Subcutaneous abdominal adipose tissue (tissue), 5 donors: ENCODE results near the gene COPE.
"Not testable (repeated sequence)": the region's sequence is repeated elsewhere in the genome, so short reads cannot be mapped to it uniquely, and the experiment has no call there.

Experiments
- H3K27ac ChIP-seq: one replicate; pipeline ENCODE4 v1.7.0; 2013; ENCODE audit warnings: low read depth, mild to moderate bottlenecking, inconsistent platforms, low read length, moderate library complexity
- H3K27me3 ChIP-seq, 5 donors: one replicate each; pipeline ENCODE4 v1.7.0; 2013; ENCODE audit warnings: low read length in 5 of 5, inconsistent platforms in 1 of 5; ENCODE audit not compliant: control insufficient read depth in 5 of 5, insufficient read depth in 4 of 5
- H3K36me3 ChIP-seq, 5 donors: one replicate each; pipeline ENCODE4 v1.7.0; 2013; ENCODE audit warnings: low read length in 5 of 5; ENCODE audit not compliant: control insufficient read depth in 5 of 5, insufficient read depth in 5 of 5
- H3K4me1 ChIP-seq, 5 donors: one replicate each; pipeline ENCODE4 v1.7.0; 2013; ENCODE audit warnings: low read length in 5 of 5, mild to moderate bottlenecking in 3 of 5, moderate library complexity in 1 of 5; ENCODE audit not compliant: control insufficient read depth in 5 of 5, insufficient read depth in 5 of 5
- H3K4me3 ChIP-seq, 5 donors: one replicate each; pipeline ENCODE4 v1.7.0; 2013; ENCODE audit warnings: low read length in 5 of 5, low read depth in 1 of 5
- H3K9ac ChIP-seq, 5 donors: one replicate each; pipeline ENCODE4 v1.7.0; 2013; ENCODE audit warnings: low read length in 5 of 5, mild to moderate bottlenecking in 4 of 5, moderate library complexity in 3 of 5
- H3K9me3 ChIP-seq, 5 donors: one replicate each; pipeline ENCODE4 v1.7.0; 2013; ENCODE audit warnings: low read length in 5 of 5; ENCODE audit not compliant: control insufficient read depth in 5 of 5
- donor health status: healthy.
- donor health status: healthy.
- donor health status: healthy.
- donor health status: healthy.
- donor health status: healthy.

Gene COPE

GRCh38 chr19:18903156-18904037 is 15.8 kb downstream of the COPE start:
- no peak overlapping the region for H3K9ac ChIP-seq
- H3K9me3 ChIP-seq, result no peaks in the 10 kb centered on the region
- H3K27ac ChIP-seq, result no peak overlapping the region
- no peaks in the 10 kb centered on the region for H3K4me1 ChIP-seq
- peaks cover 0 to 86% (median 73%) of the 10 kb centered on the region in 5 donors for H3K36me3 ChIP-seq
- no peak overlapping the region for H3K4me3 ChIP-seq
- H3K27me3 ChIP-seq, result no peaks in the 10 kb centered on the region

GRCh38 chr19:18902519-18902918 is 16.7 kb downstream of the COPE start:
- H3K9me3 ChIP-seq, H3K4me1 ChIP-seq, H3K9ac ChIP-seq, H3K4me3 ChIP-seq, H3K27me3 ChIP-seq, H3K27ac ChIP-seq: not testable (repeated sequence)
- peaks cover 0 to 78% (median 69%) of the 10 kb centered on the region in 5 donors for H3K36me3 ChIP-seq

- Histone ChIP-seq H3K27me3 (peaks cover 0 to 11% (median 8%) of the 10 kb centered on the region in 5 donors), H3K9ac (no peak overlapping the region), H3K36me3 (peaks cover 0 to 68% (median 59%) of the 10 kb centered on the region in 5 donors)
Observed at GRCh38 chr19:18901491-18901890, 17.7 kb downstream of the COPE start.

GRCh38 chr19:18900700-18901481 is 18.3 kb downstream of the COPE start:
- no peak overlapping the region for H3K9ac ChIP-seq
- H3K27ac ChIP-seq, result no peak overlapping the region
- no peak overlapping the region for H3K4me3 ChIP-seq
- peaks cover 0 to 62% (median 54%) of the 10 kb centered on the region in 5 donors for H3K36me3 ChIP-seq
- peaks cover 0 to 4% (median 0%) of the 10 kb centered on the region in 5 donors for H3K4me1 ChIP-seq
- H3K27me3 ChIP-seq, result peaks cover 0 to 12% (median 9%) of the 10 kb centered on the region in 5 donors
- H3K9me3 ChIP-seq, result peaks cover 0 to 2% (median 0%) of the 10 kb centered on the region in 5 donors

More at GRCh38 chr19:18901491-18901890, 17.7 kb downstream of the COPE start:
- Histone ChIP-seq H3K27ac (no peak overlapping the region), H3K9me3 (peaks cover 0 to 2% (median 0%) of the 10 kb centered on the region in 5 donors), H3K4me1 (peaks cover 0 to 2% (median 0%) of the 10 kb centered on the region in 5 donors), H3K4me3 (no peak overlapping the region)

- Histone ChIP-seq H3K4me3 (no peak overlapping the region), H3K27ac (no peak overlapping the region), H3K36me3 (peaks cover 0 to 52% (median 45%) of the 10 kb centered on the region in 5 donors), H3K9me3 (peaks cover 0 to 2% (median 0%) of the 10 kb centered on the region in 5 donors), H3K4me1 (peaks cover 0 to 12% (median 8%) of the 10 kb centered on the region in 5 donors), H3K9ac (no peak overlapping the region), H3K27me3 (peaks cover 1 to 20% (median 13%) of the 10 kb centered on the region in 5 donors)
Observed at GRCh38 chr19:18899624-18900560, 19.3 kb downstream of the COPE start.

- Histone ChIP-seq H3K27ac (no peak overlapping the region), H3K9me3 (peaks cover 0 to 2% (median 0%) of the 10 kb centered on the region in 5 donors), H3K27me3 (peaks cover 9 to 26% (median 20%) of the 10 kb centered on the region in 5 donors), H3K36me3 (peaks cover 0 to 42% (median 38%) of the 10 kb centered on the region in 5 donors), H3K4me3 (no peak overlapping the region), H3K4me1 (peaks cover 0 to 17% (median 12%) of the 10 kb centered on the region in 5 donors), H3K9ac (no peak overlapping the region)
Observed at GRCh38 chr19:18898607-18899408, 20.4 kb downstream of the COPE start.

DNA sequence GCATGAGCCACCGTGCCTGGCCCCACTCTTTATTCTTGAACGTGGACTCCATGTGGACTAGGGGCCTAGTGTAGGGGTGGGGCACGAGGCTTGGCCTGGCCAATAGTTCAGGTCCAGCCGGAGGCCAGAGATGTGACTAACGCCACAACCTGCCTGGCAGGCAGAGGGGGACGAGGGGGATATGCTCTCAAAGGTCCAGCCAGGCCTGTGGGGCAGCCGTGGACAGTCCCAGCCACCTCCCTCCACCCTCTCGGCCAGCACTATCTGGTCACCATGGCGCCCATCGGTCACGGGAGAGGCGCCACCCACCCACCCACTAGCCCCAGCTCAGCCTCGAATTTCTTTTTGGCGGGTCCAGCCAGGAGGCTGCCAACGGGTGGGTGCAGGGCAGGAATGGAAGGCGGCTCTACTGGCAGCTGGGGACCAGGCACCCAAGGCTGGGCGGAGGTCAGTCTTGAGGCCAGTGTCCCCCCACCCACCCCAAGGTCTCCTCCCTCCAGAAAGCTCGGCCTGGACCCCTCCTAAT is 21.0 kb downstream of the COPE start:
- H3K36me3 ChIP-seq, result peaks cover 0 to 36% (median 34%) of the 10 kb centered on the region in 5 donors
- no peak overlapping the region for H3K4me3 ChIP-seq
- H3K4me1 ChIP-seq, result peaks cover 0 to 17% (median 12%) of the 10 kb centered on the region in 5 donors
- H3K9ac ChIP-seq, result no peak overlapping the region
- H3K27ac ChIP-seq, result no peak overlapping the region
- H3K27me3 ChIP-seq, result peaks cover 9 to 26% (median 20%) of the 10 kb centered on the region in 5 donors
- peaks cover 0 to 2% (median 0%) of the 10 kb centered on the region in 5 donors for H3K9me3 ChIP-seq

GRCh38 chr19:18897094-18898029 is 21.8 kb downstream of the COPE start:
- H3K27ac ChIP-seq, result no peak overlapping the region
- H3K27me3 ChIP-seq, result peaks cover 9 to 26% (median 20%) of the 10 kb centered on the region in 5 donors
- peaks cover 0 to 31% (median 29%) of the 10 kb centered on the region in 5 donors for H3K36me3 ChIP-seq
- peaks cover 0 to 17% (median 12%) of the 10 kb centered on the region in 5 donors for H3K4me1 ChIP-seq
- H3K9ac ChIP-seq, result no peak overlapping the region
- peaks cover 0 to 2% (median 0%) of the 10 kb centered on the region in 5 donors for H3K9me3 ChIP-seq
- H3K4me3 ChIP-seq, result no peak overlapping the region
